Breast epithelium (tissue), 4 donors: ENCODE results near the gene PER2. TPM values are rescaled to one million over a fixed set of nuclear protein-coding genes. Genes with fewer than 3 reads are reported as not detected.

ENCODE experiments used
- DNase-seq, 2 donors: peaks; one replicate each; pipeline ENCODE4 v3.0.0-alpha.2; 2019; ENCODE audit warnings: low spot score in 2 of 2
- H3K27ac ChIP-seq, 2 donors: fragments of 200-600 bp; sonication (generic) in 1 of 2; one replicate each; pipeline ENCODE4 v1.5.1; 2016 to 2019; ENCODE audit warnings: mild to moderate bottlenecking in 1 of 2
- H3K27me3 ChIP-seq, 2 donors: fragments of 200-600 bp; sonication (generic) in 1 of 2; one replicate each; pipeline versions ENCODE4 v1.5.1 to v1.6.0; 2017 to 2019; ENCODE audit warnings: control low read depth in 1 of 2, mild to moderate bottlenecking in 1 of 2
- H3K36me3 ChIP-seq: fragments of 200-600 bp; one replicate; pipeline ENCODE4 v1.5.1; 2019
- H3K4me1 ChIP-seq, 2 donors: fragments of 200-600 bp; sonication (generic); one replicate each; pipeline ENCODE4 v1.5.1; 2016 to 2019; ENCODE audit warnings: control low read depth in 1 of 2
- H3K4me3 ChIP-seq, 3 donors: fragments of 200-600 bp; sonication (generic); 1 replicate in 2 of 3; 2 replicates in 1 of 3; pipeline ENCODE4 v1.5.1; 2016 to 2019; ENCODE audit warnings: mild to moderate bottlenecking in 3 of 3, moderate library complexity in 2 of 3
- H3K9me3 ChIP-seq, 2 donors: fragments of 200-600 bp; sonication (generic) in 1 of 2; one replicate each; pipeline ENCODE4 v1.5.1; 2016 to 2019; ENCODE audit warnings: control low read depth in 1 of 2
- POLR2A ChIP-seq: fragments of 450-650 bp; IDR thresholded peaks from one replicate; pipeline ENCODE4 v1.6.1; 2016; ENCODE audit warnings: antibody characterized with exemption, mild to moderate bottlenecking, moderate library complexity
- POLR2AphosphoS5 ChIP-seq, 3 donors: sonication (generic); formaldehyde crosslinking; IDR thresholded peaks; one replicate each; pipeline ENCODE4 v1.6.1; 2017; ENCODE audit warnings: antibody characterized with exemption in 3 of 3
- intact Hi-C: fragments of 100-400 bp; cut with DNase I; formaldehyde crosslinking; loops from one replicate; pipeline ENCODE4 v1.15.1; 2023; ENCODE audit warnings: low total_unique reads
- total RNA-seq, 3 donors: library from RNA; depleted of rRNA; stranded (reverse); fragments of >200 nt; gene quantifications; one replicate each; pipeline ENCODE4 v1.1.0, GENCODE V29; 2016
- TF ChIP-seq, protein P1 (sequence below), 3 donors: fragments of 450-650 bp; IDR thresholded peaks; one replicate each; pipeline ENCODE4 v1.5.1; 2016 to 2017; ENCODE audit warnings: antibody characterized with exemption in 3 of 3, mild to moderate bottlenecking in 3 of 3, moderate library complexity in 3 of 3

The PER2 gene
- total RNA-seq, 3 donors from 2014 or later = 14.1 to 29.7 (median 16.1) TPM

- Histone ChIP-seq H3K9me3 (no peaks in the 10 kb centered on the region), H3K36me3 (peaks cover 8% of the 10 kb centered on the region), H3K27ac (no peak overlapping the region), H3K27me3 (no peaks in the 10 kb centered on the region), H3K4me3 (no peak overlapping the region), H3K4me1 (no peaks in the 10 kb centered on the region)
- TF ChIP-seq POLR2A = no peak
- peak in 1 of 3 donors; percentile 45 for TF ChIP-seq POLR2AphosphoS5 (IDR thresholded peaks at IDR 0.05)
- TF ChIP-seq, protein P1, sequence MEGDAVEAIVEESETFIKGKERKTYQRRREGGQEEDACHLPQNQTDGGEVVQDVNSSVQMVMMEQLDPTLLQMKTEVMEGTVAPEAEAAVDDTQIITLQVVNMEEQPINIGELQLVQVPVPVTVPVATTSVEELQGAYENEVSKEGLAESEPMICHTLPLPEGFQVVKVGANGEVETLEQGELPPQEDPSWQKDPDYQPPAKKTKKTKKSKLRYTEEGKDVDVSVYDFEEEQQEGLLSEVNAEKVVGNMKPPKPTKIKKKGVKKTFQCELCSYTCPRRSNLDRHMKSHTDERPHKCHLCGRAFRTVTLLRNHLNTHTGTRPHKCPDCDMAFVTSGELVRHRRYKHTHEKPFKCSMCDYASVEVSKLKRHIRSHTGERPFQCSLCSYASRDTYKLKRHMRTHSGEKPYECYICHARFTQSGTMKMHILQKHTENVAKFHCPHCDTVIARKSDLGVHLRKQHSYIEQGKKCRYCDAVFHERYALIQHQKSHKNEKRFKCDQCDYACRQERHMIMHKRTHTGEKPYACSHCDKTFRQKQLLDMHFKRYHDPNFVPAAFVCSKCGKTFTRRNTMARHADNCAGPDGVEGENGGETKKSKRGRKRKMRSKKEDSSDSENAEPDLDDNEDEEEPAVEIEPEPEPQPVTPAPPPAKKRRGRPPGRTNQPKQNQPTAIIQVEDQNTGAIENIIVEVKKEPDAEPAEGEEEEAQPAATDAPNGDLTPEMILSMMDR (IDR thresholded peaks at IDR 0.05) = peak; percentile 71 to 90 (median 84)
- intact Hi-C loops = no loop called here
- peak; percentile 77 to 85 for DNase-seq
These were observed 31.8 kb downstream of the PER2 start for GRCh38 chr2:238256594-238257104.

GRCh38 chr2:238256111-238256510 lies 32.3 kb downstream of the PER2 start:
- Histone ChIP-seq H3K4me3 (no peak overlapping the region), H3K27ac (no peak overlapping the region), H3K36me3 (peaks cover 8% of the 10 kb centered on the region), H3K4me1 (no peaks in the 10 kb centered on the region), H3K9me3 (no peaks in the 10 kb centered on the region), H3K27me3 (no peaks in the 10 kb centered on the region)
- DNase-seq = no peak
- TF ChIP-seq, protein P1 (IDR thresholded peaks at IDR 0.05) = no peak
- no peak for TF ChIP-seq POLR2AphosphoS5 (IDR thresholded peaks at IDR 0.05)
- no peak for TF ChIP-seq POLR2A
- intact Hi-C loops = no loop called here

- peaks cover 8% of the 10 kb centered on the region for H3K36me3 ChIP-seq
- TF ChIP-seq POLR2A (no peak), POLR2AphosphoS5 (IDR thresholded peaks at IDR 0.05) (no peak)
- TF ChIP-seq, protein P1 (IDR thresholded peaks at IDR 0.05) = no peak
These were observed 32.8 kb downstream of the PER2 start for GRCh38 chr2:238255636-238256035.

GRCh38 chr2:238255151-238255551 lies 33.3 kb downstream of the PER2 start:
- no peaks in the 10 kb centered on the region for H3K27me3 ChIP-seq
- intact Hi-C loops = no loop called here
- TF ChIP-seq, protein P1 (IDR thresholded peaks at IDR 0.05) = no peak
- no peak for TF ChIP-seq POLR2A
- TF ChIP-seq POLR2AphosphoS5 (IDR thresholded peaks at IDR 0.05) = no peak
- no peak overlapping the region for H3K4me3 ChIP-seq
- H3K9me3 ChIP-seq = no peaks in the 10 kb centered on the region
- no peaks in the 10 kb centered on the region for H3K4me1 ChIP-seq
- peaks cover 8% of the 10 kb centered on the region for H3K36me3 ChIP-seq
- H3K27ac ChIP-seq = no peak overlapping the region
- DNase-seq = no peak

More at GRCh38 chr2:238255636-238256035, 32.8 kb downstream of the PER2 start:
- no peaks in the 10 kb centered on the region for H3K4me1 ChIP-seq
- no peak overlapping the region for H3K27ac ChIP-seq
- intact Hi-C loops = no loop called here
- no peak for DNase-seq
- no peak overlapping the region for H3K4me3 ChIP-seq
- H3K27me3 ChIP-seq = no peaks in the 10 kb centered on the region
- H3K9me3 ChIP-seq = no peaks in the 10 kb centered on the region

DNA sequence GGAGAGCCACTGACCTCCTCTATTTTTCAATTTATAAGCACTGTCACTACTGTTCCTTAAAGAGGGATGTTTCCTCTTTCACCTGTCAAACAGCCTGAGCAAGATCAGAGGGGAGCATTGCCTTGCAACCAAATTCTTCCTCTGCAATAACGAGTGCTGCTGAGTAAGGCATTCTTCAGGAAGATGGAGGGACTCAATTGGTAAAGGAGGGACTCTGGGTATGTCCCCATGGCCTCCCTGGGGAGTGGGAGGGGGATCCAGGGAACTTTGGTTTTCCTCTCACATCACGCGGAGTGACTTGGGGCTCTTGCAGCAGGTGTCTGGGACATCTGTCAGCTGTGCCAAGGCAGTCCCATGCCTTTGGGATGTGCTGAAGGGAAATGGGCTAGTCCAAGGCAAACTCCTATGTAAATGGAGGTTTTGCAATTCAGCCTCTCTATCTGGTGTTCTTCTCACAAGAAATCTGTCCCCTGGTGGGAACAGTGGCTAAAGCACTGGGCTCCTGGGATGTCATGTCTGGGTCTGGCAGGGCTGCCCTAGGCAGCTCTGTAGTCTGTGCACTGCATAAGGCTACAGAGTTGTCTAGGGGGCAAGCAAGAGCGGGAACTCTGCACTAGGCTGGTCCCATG lies 34.2 kb downstream of the PER2 start:
- H3K27ac ChIP-seq = no peak overlapping the region
- H3K4me3 ChIP-seq = no peak overlapping the region
- TF ChIP-seq, protein P1 (IDR thresholded peaks at IDR 0.05) = no peak
- TF ChIP-seq POLR2AphosphoS5 (IDR thresholded peaks at IDR 0.05) = no peak
- TF ChIP-seq POLR2A = no peak
- H3K9me3 ChIP-seq = no peaks in the 10 kb centered on the region
- H3K36me3 ChIP-seq = peaks cover 1% of the 10 kb centered on the region
- H3K4me1 ChIP-seq = no peaks in the 10 kb centered on the region
- H3K27me3 ChIP-seq = no peaks in the 10 kb centered on the region
- no peak for DNase-seq
- intact Hi-C loops = no loop called here
